HepG2 (cell line): Measurements from ENCODE around the gene MPV17L. TPM values are rescaled to one million over a fixed set of nuclear protein-coding genes. Genes with fewer than 3 reads are reported as not detected.

Source experiments
- ARNT2 ChIP-seq: sonication (generic); formaldehyde crosslinking; IDR thresholded peaks from 2 replicates; pipeline ENCODE4 v1.8.0; 2022; ENCODE audit warnings: mild to moderate bottlenecking, low read depth, missing genetic modification reagents, moderate library complexity
- CBFB ChIP-seq: sonication (generic); formaldehyde crosslinking; IDR thresholded peaks from 2 replicates; pipeline ENCODE4 v1.4.0; 2020; ENCODE audit warnings: missing genetic modification reagents
- CEBPB ChIP-seq: IDR thresholded peaks from 2 replicates; pipeline ENCODE4 v1.6.1; 2011; ENCODE audit warnings: low read depth, low read length, improper control_type of control experiment, borderline replicate concordance
- CENPX ChIP-seq: sonication (generic); formaldehyde crosslinking; IDR thresholded peaks from 2 replicates; pipeline ENCODE4 v1.9.0; 2021; ENCODE audit warnings: mild to moderate bottlenecking, missing genetic modification reagents, moderate library complexity
- DPF2 ChIP-seq: sonication (generic); formaldehyde crosslinking; IDR thresholded peaks from 2 replicates; pipeline ENCODE4 v1.4.0; 2020; ENCODE audit warnings: mild to moderate bottlenecking, low read depth, missing genetic modification reagents, borderline replicate concordance
- GTF3A ChIP-seq: sonication (generic); formaldehyde crosslinking; conservative IDR thresholded peaks from 2 replicates; pipeline ENCODE4 v1.4.0; 2020; ENCODE audit warnings: mild to moderate bottlenecking, missing genetic modification reagents
- HMGA1 ChIP-seq: sonication (generic); formaldehyde crosslinking; conservative IDR thresholded peaks from 2 replicates; pipeline ENCODE4 v1.4.0; 2020; ENCODE audit warnings: missing genetic modification reagents
- HOXA9 ChIP-seq: sonication (generic); formaldehyde crosslinking; IDR thresholded peaks from 2 replicates; pipeline ENCODE4 v1.8.1; 2022; ENCODE audit warnings: missing genetic modification reagents, mild to moderate bottlenecking, moderate library complexity, borderline replicate concordance
- IRF2 ChIP-seq: IDR thresholded peaks from 2 replicates; pipeline ENCODE4 v1.6.1; 2018; ENCODE audit warnings: missing genetic modification reagents, missing compliant biosample characterization
- NR1H2 ChIP-seq: sonication (generic); formaldehyde crosslinking; IDR thresholded peaks from 2 replicates; pipeline ENCODE4 v1.8.1; 2022; ENCODE audit warnings: low read depth, missing genetic modification reagents, borderline replicate concordance
- ZFAT ChIP-seq: sonication (generic); formaldehyde crosslinking; conservative IDR thresholded peaks from 2 replicates; pipeline ENCODE4 v1.8.1; 2023; ENCODE audit warnings: missing genetic modification reagents, inconsistent platforms
- ZMYM2 ChIP-seq: sonication (generic); formaldehyde crosslinking; IDR thresholded peaks from 2 replicates; pipeline ENCODE4 v1.8.0; 2022; ENCODE audit warnings: mild to moderate bottlenecking, missing genetic modification reagents
- ZNF331 ChIP-seq: sonication (generic); formaldehyde crosslinking; IDR thresholded peaks from 2 replicates; pipeline ENCODE4 v1.4.0; 2020; ENCODE audit warnings: missing genetic modification reagents
- ZNF562 ChIP-seq: sonication (generic); formaldehyde crosslinking; IDR thresholded peaks from 2 replicates; pipeline ENCODE4 v1.8.0; 2022; ENCODE audit warnings: missing genetic modification reagents, borderline replicate concordance
- ZSCAN22 ChIP-seq: sonication (generic); formaldehyde crosslinking; IDR thresholded peaks from 2 replicates; pipeline ENCODE4 v1.4.0; 2020; ENCODE audit warnings: mild to moderate bottlenecking, missing genetic modification reagents
- polyA plus RNA-seq, 8 experiments: library from polyadenylated mRNA; depleted of rRNA in 3 of 8; stranded (reverse) in 7 of 8; unstranded in 1 of 8; fragments of >200 nt; fragmentation: Illumina TruSeq in 4 of 8; extraction: Trizol in 4 of 8; gene quantifications; 2 replicates each; pipeline versions ENCODE4 v1.2.1 to v1.2.3, GENCODE V29; 2011 to 2016; ENCODE audit warnings: low read depth in 4 of 8, missing spikeins in 1 of 8, mixed read lengths in 1 of 8; ENCODE audit not compliant: insufficient read depth in 1 of 8
- total RNA-seq, 5 experiments: library from RNA; depleted of rRNA; stranded (reverse); fragments of >200 nt; fragmentation: Illumina TruSeq; extraction: Trizol; gene quantifications; 2 replicates each; pipeline ENCODE4 v1.2.3, GENCODE V29; 2016; ENCODE audit warnings: low read depth in 1 of 5
- TF ChIP-seq, protein P1 (sequence below), 2 experiments: sonication (generic) in 1 of 2; formaldehyde crosslinking in 1 of 2; IDR thresholded peaks; 2 replicates each; pipeline versions ENCODE4 v1.6.1 to v1.9.0; 2014 to 2022; ENCODE audit warnings: antibody characterized with exemption in 1 of 2, borderline replicate concordance in 1 of 2, inconsistent platforms in 1 of 2, low read depth in 1 of 2, missing genetic modification reagents in 1 of 2
- TF ChIP-seq, protein P2 (sequence below): sonication (generic); formaldehyde crosslinking; IDR thresholded peaks from 2 replicates; pipeline ENCODE4 v1.5.1; 2020; ENCODE audit warnings: missing genetic modification reagents, mild to moderate bottlenecking, borderline replicate concordance
- TF ChIP-seq, protein P3 (sequence below): sonication (generic); formaldehyde crosslinking; IDR thresholded peaks from 2 replicates; pipeline ENCODE4 v1.4.0; 2020; ENCODE audit warnings: missing genetic modification reagents, borderline replicate concordance

The MPV17L gene
- total and polyA plus RNA-seq, 2 of the 13 experiments (the other 11 are each of a cell fraction or from before 2014, with no cell fraction given): 34.7 to 63.8 TPM

DNA sequence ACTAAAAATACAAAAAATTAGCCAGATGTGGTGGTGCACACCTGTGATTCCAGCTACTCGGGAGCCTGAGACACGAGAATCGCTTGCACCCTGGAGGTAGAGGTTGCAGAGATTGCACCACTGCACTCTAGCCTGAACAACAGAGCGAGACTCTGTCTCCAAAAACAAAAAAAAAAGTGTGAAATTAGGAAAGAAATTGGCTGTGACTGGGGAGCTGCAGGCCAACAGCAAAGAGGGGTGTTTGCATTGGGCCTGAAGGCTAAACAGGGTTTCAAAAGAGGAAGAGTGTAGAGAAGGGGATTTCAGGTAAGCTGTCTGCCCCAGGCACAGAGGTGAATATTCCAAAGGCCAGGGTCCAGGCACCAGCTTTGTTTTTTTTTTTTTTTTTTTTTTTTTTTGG is 48.2 kb downstream of the MPV17L start (continued):
- TF ChIP-seq, protein P1, sequence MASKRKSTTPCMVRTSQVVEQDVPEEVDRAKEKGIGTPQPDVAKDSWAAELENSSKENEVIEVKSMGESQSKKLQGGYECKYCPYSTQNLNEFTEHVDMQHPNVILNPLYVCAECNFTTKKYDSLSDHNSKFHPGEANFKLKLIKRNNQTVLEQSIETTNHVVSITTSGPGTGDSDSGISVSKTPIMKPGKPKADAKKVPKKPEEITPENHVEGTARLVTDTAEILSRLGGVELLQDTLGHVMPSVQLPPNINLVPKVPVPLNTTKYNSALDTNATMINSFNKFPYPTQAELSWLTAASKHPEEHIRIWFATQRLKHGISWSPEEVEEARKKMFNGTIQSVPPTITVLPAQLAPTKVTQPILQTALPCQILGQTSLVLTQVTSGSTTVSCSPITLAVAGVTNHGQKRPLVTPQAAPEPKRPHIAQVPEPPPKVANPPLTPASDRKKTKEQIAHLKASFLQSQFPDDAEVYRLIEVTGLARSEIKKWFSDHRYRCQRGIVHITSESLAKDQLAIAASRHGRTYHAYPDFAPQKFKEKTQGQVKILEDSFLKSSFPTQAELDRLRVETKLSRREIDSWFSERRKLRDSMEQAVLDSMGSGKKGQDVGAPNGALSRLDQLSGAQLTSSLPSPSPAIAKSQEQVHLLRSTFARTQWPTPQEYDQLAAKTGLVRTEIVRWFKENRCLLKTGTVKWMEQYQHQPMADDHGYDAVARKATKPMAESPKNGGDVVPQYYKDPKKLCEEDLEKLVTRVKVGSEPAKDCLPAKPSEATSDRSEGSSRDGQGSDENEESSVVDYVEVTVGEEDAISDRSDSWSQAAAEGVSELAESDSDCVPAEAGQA (IDR thresholded peaks at IDR 0.05; ENCODE audit: low read depth): no peak
- TF ChIP-seq, protein P1 (CRISPR knock-in tag; IDR thresholded peaks at IDR 0.05; ENCODE audit: borderline replicate concordance): no peak
- TF ChIP-seq DPF2: no peak
- TF ChIP-seq HMGA1: no peak
- TF ChIP-seq, protein P2, sequence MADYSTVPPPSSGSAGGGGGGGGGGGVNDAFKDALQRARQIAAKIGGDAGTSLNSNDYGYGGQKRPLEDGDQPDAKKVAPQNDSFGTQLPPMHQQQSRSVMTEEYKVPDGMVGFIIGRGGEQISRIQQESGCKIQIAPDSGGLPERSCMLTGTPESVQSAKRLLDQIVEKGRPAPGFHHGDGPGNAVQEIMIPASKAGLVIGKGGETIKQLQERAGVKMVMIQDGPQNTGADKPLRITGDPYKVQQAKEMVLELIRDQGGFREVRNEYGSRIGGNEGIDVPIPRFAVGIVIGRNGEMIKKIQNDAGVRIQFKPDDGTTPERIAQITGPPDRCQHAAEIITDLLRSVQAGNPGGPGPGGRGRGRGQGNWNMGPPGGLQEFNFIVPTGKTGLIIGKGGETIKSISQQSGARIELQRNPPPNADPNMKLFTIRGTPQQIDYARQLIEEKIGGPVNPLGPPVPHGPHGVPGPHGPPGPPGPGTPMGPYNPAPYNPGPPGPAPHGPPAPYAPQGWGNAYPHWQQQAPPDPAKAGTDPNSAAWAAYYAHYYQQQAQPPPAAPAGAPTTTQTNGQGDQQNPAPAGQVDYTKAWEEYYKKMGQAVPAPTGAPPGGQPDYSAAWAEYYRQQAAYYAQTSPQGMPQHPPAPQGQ (CRISPR knock-in tag): no peak
- no peak for TF ChIP-seq GTF3A (CRISPR knock-in tag)
- no peak for TF ChIP-seq ZNF331 (CRISPR knock-in tag)
- TF ChIP-seq CBFB (CRISPR knock-in tag): no peak
- TF ChIP-seq CEBPB: peak; percentile 30; the same call in 1 of the 2 replicates
- TF ChIP-seq, protein P3, sequence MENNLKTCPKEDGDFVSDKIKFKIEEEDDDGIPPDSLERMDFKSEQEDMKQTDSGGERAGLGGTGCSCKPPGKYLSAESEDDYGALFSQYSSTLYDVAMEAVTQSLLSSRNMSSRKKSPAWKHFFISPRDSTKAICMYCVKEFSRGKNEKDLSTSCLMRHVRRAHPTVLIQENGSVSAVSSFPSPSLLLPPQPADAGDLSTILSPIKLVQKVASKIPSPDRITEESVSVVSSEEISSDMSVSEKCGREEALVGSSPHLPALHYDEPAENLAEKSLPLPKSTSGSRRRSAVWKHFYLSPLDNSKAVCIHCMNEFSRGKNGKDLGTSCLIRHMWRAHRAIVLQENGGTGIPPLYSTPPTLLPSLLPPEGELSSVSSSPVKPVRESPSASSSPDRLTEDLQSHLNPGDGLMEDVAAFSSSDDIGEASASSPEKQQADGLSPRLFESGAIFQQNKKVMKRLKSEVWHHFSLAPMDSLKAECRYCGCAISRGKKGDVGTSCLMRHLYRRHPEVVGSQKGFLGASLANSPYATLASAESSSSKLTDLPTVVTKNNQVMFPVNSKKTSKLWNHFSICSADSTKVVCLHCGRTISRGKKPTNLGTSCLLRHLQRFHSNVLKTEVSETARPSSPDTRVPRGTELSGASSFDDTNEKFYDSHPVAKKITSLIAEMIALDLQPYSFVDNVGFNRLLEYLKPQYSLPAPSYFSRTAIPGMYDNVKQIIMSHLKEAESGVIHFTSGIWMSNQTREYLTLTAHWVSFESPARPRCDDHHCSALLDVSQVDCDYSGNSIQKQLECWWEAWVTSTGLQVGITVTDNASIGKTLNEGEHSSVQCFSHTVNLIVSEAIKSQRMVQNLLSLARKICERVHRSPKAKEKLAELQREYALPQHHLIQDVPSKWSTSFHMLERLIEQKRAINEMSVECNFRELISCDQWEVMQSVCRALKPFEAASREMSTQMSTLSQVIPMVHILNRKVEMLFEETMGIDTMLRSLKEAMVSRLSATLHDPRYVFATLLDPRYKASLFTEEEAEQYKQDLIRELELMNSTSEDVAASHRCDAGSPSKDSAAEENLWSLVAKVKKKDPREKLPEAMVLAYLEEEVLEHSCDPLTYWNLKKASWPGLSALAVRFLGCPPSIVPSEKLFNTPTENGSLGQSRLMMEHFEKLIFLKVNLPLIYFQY (CRISPR knock-in tag): no peak
- TF ChIP-seq ZNF562 (CRISPR knock-in tag): no peak
- peak; percentile 79 for TF ChIP-seq ZMYM2 (CRISPR knock-in tag)
- no peak for TF ChIP-seq NR1H2 (CRISPR knock-in tag)
- no peak for TF ChIP-seq HOXA9 (CRISPR knock-in tag)
- no peak for TF ChIP-seq CENPX (CRISPR knock-in tag)
- TF ChIP-seq IRF2 (CRISPR knock-in tag): no peak
- no peak for TF ChIP-seq ZSCAN22 (CRISPR knock-in tag)
- TF ChIP-seq ARNT2 (CRISPR knock-in tag): no peak
- TF ChIP-seq ZFAT (CRISPR knock-in tag): no peak
